ENCODE measurements around the gene CNTNAP5. TPM values are rescaled to one million over a fixed set of nuclear protein-coding genes. Genes with fewer than 3 reads are reported as not detected.

CNTNAP5 gene
- total RNA-seq, 1 experiment from 2014 or later: 0.48 TPM

DNA sequence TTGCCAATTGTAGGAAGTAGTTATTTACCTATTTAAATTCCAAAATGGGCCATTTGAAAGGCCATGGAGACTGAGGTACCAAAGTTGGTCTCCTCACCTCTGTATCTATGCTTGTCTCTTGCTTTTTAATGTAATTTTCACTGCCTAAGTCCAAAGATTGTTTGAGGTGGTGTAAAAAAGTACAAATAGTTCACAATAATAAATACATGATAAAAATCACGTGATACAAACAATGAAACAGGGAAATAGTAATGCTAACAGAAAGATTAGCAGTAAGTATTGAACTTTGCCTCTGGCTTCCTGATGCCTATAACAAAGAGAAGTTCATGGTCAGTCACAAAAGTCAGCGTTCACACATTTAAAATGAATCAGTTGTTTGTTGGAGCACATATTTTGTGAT lies 67.6 kb downstream of the CNTNAP5 start:
- no peak overlapping the region for H3K27ac Mint-ChIP-seq
- H3K4me1 Mint-ChIP-seq: peaks cover 3 to 6% of the 10 kb centered on the region in 2 experiments; a peak in 2 of 4 replicates
- H3K4me1 ChIP-seq (ENCODE audit: insufficient read depth, low read length): no peaks in the 10 kb centered on the region
- no peak overlapping the region for H3K27ac ChIP-seq (ENCODE audit: insufficient read length, low read depth, low read length)
- no peak for DNase-seq
- H2BK5ac ChIP-seq (ENCODE audit: insufficient read length, low read length): no peak overlapping the region
- no peak overlapping the region for H4K8ac ChIP-seq (replicated peaks; ENCODE audit: insufficient read length, low read depth, low read length)
- WGBS (ENCODE audit: extremely low coverage, insufficient read length, low lambda C conversion rate): no CpG with 5 or more reads among the region's 2 CpGs
- H4K5ac ChIP-seq (ENCODE audit: insufficient read length, low read depth, low read length): no peak overlapping the region
- no peak overlapping the region for H3K56ac ChIP-seq (ENCODE audit: insufficient read length, low read depth, low read length)
- H3K4ac ChIP-seq (ENCODE audit: low read depth, low read length): no peak overlapping the region
- TF ChIP-seq, protein P1, sequence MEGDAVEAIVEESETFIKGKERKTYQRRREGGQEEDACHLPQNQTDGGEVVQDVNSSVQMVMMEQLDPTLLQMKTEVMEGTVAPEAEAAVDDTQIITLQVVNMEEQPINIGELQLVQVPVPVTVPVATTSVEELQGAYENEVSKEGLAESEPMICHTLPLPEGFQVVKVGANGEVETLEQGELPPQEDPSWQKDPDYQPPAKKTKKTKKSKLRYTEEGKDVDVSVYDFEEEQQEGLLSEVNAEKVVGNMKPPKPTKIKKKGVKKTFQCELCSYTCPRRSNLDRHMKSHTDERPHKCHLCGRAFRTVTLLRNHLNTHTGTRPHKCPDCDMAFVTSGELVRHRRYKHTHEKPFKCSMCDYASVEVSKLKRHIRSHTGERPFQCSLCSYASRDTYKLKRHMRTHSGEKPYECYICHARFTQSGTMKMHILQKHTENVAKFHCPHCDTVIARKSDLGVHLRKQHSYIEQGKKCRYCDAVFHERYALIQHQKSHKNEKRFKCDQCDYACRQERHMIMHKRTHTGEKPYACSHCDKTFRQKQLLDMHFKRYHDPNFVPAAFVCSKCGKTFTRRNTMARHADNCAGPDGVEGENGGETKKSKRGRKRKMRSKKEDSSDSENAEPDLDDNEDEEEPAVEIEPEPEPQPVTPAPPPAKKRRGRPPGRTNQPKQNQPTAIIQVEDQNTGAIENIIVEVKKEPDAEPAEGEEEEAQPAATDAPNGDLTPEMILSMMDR (conservative IDR thresholded peaks at IDR 0.05): no peak
- H2BK15ac ChIP-seq (ENCODE audit: low read depth, low read length): no peak overlapping the region
- no peaks in the 10 kb centered on the region for H3K79me1 ChIP-seq (ENCODE audit: insufficient read depth, low read depth, low read length, poor library complexity, severe bottlenecking)
- no peak overlapping the region for H2AK5ac ChIP-seq (ENCODE audit: insufficient read length, low read length)
- no peak overlapping the region for H3T11ph ChIP-seq (ENCODE audit: low read length)
- no peak overlapping the region for H3K18ac ChIP-seq (ENCODE audit: insufficient read length, low read depth, low read length)
- H3K9me3 ChIP-seq (ENCODE audit: control insufficient read depth, low read depth, low read length): no peaks in the 10 kb centered on the region
- H2AFZ ChIP-seq (ENCODE audit: low read length): no peak overlapping the region
- H3K14ac ChIP-seq (ENCODE audit: insufficient read depth, low read length): no peak overlapping the region
- H3K4me3 Mint-ChIP-seq: no peak overlapping the region
- peaks cover 9 to 11% of the 10 kb centered on the region in 2 experiments for H3K9me3 Mint-ChIP-seq
- H2BK120ac ChIP-seq (ENCODE audit: low read depth, low read length, poor library complexity, severe bottlenecking): no peak overlapping the region
- H3K79me2 ChIP-seq (ENCODE audit: insufficient read depth, low read length): no peaks in the 10 kb centered on the region
- H3K36me3 Mint-ChIP-seq (ENCODE audit: insufficient read depth in 1 of 3, low read depth in 3 of 3): peaks cover under 1 to 12% (median 1%) of the 10 kb centered on the region in 3 experiments; a peak in 5 of 7 replicates
- H3K9ac ChIP-seq (ENCODE audit: extremely low read depth, insufficient read length, low read length): no peak overlapping the region
- H3K27me3 Mint-ChIP-seq (ENCODE audit: low read depth): peaks cover 1% of the 10 kb centered on the region; the same call in 1 of the 2 replicates
- no peak overlapping the region for H3K4me2 ChIP-seq (ENCODE audit: insufficient read depth, insufficient read length, low read length)
- no peak overlapping the region for H3K23ac ChIP-seq (ENCODE audit: insufficient read length, low read depth, low read length)
- no peaks in the 10 kb centered on the region for H4K20me1 ChIP-seq (ENCODE audit: control insufficient read depth, insufficient read depth, insufficient read length)
- H2BK12ac ChIP-seq (ENCODE audit: insufficient read length, low read depth, low read length): no peak overlapping the region
- H2BK20ac ChIP-seq (ENCODE audit: low read depth, low read length, poor library complexity, severe bottlenecking): no peak overlapping the region
- H4K91ac ChIP-seq (ENCODE audit: insufficient read length, low read depth, low read length): no peak overlapping the region
- no peaks in the 10 kb centered on the region for H3K27me3 ChIP-seq (ENCODE audit: insufficient read depth, low read length)
- no peaks in the 10 kb centered on the region for H3K23me2 ChIP-seq (ENCODE audit: insufficient read length, low read depth, low read length, poor library complexity, severe bottlenecking)
